Activated T-cell treated with anti-CD3 and anti-CD28 coated beads for 24 hours (primary cell): ENCODE data around the gene MICAL2.

Experiments used
- DNase-seq: peaks from one replicate; pipeline ENCODE4 v3.0.0-alpha.2; 2020; ENCODE audit warnings: low read depth

MICAL2 gene

DNA sequence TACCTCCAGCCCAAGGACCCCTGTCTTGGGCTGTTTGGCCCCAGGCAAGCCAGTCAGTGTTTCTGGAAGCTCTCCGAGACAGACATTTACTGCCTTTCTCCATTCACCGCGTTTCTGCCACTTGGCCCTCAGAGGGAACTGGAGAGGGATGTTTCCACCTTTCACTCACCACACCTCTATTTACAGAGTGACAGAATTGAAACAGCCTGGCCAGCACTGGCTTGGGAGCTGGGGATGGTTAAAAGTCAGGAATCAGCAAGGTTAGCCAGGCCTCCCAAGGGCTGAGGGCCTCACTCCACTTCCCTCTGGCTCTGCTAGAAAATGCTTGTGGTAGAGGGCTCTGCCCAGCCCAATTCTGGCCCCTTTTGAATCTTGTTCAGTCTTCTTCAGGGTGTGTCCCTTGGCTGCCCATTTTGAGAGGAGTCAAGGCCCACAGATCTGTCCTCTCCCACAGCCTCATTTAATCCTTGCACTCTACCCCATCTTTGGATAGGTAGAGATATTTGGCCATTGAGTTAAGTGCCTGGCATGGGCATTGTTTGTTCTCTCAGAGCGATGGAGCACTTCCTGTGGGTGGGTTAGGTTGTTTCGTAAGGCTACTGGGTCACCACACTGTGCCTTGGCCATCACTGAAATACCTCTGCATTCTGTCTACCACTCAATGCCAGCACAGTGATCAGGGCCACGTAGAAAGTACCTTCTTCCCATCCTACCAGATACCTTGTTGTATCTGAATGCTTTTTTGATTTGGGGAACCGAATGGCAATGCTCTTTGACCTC is 119.2 kb downstream of the MICAL2 start:
- DNase-seq, result no peak

DNA sequence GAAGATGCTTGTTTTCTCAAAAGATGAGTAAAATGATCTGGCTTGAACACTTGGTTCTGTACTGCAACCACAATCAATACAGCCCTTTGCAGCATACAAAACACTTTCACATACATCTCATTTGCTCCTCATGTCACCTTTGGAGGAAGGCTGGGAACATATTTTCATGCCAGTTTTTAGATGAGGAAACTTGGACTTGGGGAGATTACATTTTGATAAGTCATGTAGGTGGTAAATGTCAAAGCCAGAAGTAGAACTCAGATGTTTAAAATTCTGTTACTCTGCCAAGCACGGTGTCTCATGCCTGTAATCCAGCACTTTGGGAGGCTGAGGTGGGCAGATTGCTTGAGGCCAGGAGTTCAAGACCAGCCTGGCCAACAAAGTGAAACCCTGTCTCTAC is 121.8 kb downstream of the MICAL2 start:
- no peak for DNase-seq

DNA sequence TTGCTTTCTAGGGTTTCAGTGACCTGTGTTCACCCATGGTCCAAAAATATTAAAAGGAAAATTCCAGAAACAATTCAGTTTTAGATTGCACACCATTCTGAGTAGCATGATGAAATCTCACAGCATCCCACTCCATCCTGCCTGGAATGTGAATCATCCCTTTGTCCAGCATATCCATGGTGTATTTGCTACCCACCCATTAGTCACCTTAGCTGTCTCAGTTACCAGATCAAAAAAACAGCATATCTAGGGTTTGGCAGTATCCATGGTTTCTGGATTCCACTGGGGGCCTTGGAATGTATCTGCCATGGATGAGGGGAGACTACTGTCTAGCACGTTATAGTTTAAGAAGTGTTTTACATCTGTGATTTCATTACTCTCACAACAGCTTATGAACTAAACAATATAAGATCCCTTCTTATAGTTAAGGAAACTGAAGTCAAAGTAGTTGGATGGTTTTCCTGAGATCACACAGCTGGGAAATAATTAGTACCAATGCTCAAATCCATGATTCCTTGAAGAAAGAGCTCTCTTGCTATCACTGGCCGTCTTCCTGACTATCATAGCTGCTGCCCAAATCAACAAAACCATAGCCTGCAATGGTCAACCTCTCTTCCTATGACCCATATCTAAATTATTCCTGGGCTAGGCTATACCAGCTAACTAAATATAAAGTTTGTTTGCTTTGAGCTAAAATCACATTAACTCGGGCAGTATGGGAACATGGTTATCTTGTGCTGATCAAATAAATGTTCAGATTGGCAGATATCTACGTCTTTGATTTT is 122.6 kb downstream of the MICAL2 start:
- DNase-seq, result no peak

DNA sequence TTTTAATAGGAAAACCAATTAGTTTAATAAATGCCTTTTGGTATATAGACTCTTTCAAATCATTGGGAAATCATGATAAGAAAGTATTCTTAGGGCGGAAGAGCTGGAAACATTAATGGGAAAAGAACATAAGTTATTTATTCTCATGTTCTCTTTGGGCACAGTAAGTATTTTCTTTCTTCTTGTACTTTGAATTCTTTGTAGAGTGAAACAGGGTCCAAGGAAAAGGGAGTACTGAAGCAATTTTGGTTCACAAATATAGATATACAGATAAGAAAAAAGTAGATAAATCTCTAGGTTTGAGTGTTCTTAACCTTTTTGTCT is 123.2 kb downstream of the MICAL2 start:
- no peak for DNase-seq

DNA sequence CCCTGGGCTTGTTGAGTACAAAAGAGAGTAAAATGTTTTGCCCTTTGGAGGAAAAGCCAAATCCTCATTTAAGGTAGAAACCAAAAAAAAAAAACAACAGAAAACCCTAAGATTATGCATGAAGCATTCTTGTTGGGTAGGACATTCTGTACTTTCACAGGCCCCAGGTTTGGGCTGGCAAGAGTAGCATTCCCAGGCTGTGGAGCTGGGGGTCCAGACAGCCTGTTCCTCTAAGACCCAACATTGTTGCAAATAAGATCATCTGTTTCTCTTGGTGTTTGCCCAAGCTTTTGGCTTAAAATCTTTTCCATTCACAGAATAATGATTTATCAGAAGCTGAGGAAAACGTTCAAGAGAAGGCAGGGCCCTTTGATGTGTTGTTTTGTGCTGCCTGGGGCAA is 123.8 kb downstream of the MICAL2 start:
- DNase-seq, result no peak

DNA sequence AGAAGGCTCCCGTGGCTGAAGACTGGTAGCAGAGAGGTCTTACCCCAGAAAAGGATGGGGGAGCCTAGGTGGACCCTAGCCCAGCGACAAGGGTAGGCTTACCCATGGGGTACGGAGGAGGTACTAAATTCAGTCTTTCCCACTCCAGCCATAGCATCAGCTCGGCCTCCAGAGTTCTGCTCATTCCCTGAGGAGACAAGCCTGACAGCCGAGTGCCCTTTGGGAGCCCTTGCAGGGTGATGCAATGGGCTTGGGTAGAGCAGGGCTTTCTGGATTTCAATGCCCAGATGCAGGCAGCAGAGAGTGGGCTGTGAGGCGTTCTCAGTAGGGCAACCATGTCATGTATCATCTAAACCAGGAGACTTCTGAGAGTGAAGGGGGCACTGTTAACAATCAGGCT is 124.7 kb downstream of the MICAL2 start:
- DNase-seq, result no peak

DNA sequence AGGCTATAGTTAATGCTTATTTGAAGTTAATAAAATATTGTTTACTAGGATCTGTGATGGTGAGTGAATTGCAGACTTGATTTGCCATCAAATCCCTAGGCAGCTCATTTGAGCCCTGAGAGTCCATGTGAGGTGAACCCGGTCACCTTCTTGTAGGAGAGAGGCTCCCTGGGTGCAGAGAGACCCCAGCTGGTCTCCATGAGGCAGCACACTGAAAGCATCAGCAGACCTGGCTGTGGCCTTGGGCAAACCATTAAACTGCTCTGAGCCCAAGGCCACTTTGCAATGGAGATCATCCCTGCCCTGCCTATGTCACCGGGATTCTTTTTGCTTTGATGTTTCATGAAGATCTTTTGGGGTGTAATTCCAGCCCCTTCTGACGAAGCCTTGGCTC is 125.2 kb downstream of the MICAL2 start:
- DNase-seq, result no peak

DNA sequence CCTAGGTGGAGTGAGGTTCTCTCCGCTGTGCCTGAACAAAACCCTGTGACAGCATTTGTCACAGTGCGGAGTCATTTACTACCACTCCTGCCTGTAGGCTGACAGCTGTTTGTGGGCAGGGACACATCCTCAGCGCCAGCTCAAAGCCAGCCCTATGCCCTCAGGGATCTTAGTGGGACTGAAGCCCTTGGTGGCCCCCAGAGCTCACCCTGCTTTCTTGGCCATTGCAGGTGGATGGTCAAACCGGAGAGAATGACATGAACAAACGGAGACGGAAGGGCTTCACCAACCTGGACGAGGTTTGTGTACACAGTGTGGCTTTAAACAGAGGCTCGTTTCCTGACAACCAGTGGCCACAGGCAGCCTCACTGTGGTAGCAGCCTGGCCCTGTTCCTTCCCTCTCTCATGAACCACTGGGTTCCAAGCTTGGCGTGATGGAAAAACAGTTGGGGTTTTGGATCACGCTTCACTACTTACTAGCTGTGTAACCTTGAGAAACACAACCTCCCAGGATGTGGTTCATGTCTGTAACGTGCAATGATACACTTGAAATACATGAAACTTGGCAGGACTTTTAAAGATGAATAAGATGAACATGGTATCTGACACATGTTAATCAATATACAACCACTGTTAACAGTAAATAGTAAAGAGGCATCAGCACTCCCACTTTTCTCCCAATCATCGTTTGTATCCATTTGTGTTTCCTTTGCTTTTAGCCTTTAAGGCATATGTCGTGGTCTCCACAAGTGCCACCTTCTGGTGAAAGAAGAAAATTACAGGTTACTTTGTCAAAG is 125.8 kb downstream of the MICAL2 start:
- peak; percentile 35 for DNase-seq

DNA sequence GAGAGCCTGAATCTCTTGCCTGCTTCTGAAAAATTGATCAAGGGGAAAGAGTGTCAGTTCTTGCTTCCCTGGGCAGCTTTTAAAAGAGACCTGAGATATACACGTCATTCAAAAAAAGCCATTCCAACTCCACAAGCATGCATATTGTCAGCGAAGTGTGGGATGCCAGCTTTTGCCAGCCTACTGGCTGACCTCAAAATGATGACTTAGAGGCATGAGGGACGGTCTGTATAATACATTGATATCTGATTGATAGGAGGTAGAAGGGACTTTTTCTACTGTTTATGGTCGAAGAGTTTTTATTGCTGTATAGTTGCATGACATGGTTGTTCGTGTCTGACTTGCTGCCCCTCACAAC is 126.3 kb downstream of the MICAL2 start:
- DNase-seq, result no peak

DNA sequence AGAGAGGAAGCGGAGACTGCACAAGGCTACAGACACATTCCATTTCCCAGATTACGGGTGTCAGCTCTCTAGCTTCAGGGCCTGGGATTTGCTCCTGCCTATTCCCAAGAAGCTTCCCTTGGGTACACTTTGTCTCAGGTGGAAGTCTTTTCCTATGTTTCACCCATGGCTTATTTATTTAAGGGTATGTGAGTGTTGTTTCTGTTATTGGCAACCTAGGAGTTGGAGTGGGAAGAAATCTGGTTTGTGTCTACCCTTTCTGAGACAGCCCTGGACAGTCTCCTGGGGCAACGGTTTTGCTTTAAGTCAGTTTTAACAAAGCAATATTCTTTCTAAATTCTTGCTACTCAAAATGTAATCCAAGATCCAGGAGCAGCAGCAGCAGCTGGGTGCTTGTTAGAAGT is 127.0 kb downstream of the MICAL2 start:
- no peak for DNase-seq

DNA sequence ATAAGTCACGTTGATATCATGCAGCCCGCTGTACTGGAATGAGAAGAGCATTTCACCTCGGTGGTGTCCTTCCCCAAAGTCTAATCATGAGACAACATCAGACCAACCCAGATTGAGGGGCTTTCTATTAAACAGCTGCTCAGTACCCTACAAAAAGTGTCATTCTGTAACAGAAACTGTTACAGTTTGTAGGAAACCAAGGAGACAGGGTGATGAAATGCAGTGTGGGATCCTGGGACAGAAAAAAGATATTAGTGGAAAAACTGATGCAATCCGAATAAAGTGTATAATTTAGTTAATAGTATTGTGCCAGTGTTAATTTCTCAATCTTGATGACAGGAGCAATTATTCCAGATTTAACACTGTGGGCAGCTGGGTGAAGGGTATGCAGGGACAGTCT is 128.0 kb downstream of the MICAL2 start:
- DNase-seq, result no peak

DNA sequence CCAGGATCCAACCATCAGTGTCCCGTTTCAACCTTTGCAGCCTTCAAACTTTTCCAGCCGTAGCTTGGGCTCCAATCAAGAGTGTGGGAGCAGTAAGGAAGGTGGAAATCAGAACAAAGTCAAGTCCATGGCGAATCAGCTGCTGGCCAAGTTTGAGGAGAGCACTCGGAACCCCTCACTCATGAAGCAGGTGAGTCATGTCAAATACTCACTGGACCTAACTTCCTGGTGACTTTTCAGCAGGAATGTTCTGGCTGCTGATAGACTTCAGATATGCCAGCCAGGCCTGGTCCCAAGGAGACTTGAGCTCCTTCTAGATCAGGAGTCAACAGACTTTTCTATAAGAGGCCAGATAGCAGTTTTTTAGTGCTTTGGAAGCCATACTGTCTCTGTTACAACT is 129.0 kb downstream of the MICAL2 start:
- DNase-seq, result no peak

DNA sequence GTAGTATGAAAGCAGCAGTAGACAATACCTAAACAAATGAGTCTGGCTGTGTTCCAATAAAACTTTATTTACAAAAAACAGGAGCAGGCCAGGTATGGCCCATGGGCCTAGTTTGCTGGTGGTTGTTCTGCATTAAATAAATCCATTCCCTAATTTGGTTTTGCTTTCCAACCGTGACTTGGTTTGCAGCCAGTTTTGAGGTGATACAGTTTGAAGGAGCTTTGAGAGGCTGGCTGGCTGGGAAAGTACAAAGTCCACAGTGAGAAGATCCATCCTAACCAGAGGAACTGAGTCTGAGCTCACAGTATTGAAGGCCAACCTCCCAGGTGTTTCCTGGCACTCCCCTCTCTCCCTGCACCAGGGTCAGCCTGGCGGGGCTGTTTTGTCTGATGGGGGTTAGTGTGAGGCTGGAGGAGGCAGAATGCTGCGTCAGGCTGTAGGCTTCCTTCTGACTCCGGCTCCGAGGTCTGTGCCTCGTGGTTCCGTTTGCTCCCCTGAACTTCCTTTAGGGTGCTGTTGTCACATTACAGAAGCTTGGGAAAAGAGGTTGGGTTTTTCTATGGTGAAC is 129.5 kb downstream of the MICAL2 start:
- DNase-seq, result no peak

DNA sequence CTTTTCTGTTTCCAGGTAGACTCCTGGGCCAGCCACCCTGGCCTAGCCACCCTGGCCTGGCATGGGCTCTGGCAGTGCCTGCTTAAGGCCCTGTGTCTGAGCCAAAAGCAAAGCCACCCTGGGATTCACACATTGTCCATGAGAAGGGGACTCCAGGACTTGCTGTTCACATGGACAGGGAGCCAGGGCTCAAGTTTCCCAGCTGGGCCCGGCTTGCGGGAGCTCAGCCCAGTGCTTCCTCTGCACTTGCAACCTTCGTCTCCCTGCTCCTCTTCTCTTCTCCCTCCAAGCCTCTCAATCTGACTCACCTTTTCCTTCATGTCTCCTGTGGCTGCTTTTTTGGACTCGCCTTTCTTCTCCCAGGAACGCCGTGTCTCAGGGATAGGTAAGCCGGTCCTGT is 130.3 kb downstream of the MICAL2 start:
- no peak for DNase-seq

DNA sequence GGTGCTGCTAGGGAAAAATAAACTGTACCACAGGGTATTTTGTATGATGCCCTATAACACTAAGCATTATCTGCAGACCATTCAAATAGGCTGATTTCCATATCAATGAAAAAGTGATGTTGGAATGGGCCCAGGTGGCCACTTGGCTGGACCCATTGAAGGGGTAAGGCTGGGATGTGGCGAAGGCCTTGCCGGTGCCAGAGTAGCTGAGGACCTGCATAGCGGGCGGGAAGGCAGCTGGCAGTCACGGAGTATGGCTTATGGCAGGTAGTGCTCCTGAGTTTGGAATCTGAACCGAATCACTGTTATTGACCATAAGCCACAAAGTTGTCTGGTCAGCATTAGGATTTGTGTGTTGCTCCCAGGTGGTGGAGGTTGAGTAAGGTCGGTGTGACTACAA is 131.0 kb downstream of the MICAL2 start:
- no peak for DNase-seq

DNA sequence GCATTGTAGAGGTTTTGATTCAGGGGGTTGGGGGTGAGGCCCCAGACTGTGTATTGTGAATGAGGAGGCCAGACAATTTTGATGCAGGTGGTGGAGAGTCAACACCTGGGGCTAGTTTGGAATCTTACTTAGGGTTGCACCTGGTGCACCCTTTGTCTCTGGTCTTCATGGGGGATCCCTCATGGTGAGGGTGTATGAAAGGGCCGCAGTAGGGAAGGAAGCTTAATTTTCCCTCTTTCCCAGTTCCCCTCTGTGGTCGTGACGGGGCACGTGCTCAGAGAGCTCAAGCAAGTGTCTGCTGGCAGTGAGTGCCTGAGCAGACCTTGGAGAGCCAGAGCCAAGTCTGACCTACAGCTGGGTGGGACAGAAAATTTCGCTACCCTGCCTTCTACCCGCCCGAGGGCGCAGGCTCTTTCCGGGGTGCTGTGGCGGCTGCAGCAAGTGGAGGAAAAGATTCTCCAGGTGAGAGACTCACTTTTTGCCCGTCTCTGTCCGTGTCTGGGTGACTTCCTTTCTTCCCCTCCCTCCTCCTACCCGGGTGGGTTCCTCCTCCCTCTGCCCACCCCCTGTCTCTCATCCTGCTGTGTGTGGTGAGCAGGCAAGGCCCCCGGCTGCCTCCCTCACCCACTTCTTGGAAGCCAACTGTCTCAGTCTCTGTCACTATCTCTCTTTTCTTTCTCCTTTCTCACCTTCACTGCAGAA is 131.7 kb downstream of the MICAL2 start:
- no peak for DNase-seq

DNA sequence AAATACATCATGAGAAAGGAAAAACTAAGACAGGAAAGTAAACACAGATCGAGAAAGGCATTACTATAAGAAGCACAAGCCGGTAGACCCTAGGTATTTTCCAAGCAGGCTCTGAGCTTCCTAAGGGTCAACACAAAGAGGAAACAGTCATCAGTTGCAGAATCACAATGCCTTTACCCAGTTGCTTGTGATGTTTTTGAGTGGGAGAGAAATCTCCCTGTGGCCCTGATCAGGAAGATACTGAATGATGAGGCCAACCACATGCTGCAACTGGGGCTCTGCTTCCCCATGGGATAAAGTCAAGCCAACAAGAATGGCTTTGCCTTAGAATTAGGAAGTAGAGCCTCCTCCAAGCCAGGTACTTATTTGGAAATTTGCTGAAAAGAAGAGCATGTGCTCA is 132.6 kb downstream of the MICAL2 start:
- no peak for DNase-seq

DNA sequence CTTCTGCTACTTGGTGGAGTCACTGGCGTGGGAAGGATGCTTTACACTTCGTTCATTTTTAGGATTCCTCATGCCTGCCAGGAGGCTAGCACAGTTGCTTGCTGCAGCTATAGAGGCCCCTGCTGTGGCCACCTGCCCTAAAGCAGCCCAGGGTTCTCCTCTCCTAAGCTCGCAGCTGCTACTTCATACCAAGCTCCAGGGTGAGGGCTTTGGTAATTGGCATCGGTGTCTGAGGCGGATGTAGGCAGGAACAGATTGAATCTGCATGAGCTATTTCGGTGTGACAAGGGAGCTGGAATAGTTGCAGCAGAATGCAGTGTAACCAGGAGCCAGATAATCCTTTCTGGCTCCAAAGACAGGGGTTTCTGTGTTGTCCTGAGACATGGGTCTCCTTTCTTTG is 133.1 kb downstream of the MICAL2 start:
- no peak for DNase-seq

DNA sequence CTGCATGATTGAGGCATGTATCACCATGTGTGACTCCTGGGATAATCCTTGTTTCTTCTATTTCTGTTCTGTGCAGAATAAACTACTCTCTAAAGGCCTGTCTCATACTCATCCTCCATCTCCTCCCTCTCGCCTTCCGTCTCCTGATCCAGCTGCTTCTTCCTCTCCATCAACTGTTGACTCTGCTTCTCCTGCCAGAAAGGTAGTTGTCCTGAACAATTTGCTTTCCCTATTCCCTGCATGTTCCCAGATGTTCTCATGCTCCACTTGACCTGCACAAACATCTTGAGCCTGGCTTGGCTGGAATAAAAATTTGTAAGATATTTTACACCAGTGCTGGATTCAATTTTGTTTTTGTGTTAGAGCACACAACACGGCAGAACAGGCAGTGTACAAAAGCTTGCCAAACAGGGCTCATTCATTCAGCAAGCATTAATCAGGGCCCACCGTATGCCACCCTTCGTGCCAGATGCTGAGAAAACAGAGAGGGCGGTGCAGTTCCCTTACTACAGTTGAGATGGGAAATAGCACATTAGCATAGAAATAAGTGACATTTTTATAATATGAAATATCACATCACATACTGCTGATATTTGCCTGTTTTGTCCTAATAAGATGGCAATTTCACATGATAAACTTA is 133.6 kb downstream of the MICAL2 start:
- no peak for DNase-seq

DNA sequence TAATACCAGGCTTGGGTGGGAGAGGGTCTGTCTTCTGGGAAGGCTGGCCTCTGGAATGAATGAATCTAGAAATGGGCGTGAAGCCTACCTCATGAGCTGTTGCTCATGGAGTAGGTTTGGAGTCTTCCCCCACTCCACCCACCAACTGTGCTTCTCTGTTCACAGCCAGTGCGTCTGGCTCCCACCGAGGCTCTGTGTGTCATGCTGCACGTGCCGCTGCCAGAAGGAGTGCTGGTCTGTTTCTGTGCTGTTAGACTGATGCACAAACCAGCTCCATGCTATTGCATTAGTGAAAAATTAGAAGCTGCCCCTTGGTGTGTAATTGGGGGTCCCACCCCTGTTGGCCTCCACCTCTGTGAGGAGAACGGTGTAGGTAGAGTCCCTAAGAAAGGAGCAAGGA is 134.7 kb downstream of the MICAL2 start:
- DNase-seq, result no peak

DNA sequence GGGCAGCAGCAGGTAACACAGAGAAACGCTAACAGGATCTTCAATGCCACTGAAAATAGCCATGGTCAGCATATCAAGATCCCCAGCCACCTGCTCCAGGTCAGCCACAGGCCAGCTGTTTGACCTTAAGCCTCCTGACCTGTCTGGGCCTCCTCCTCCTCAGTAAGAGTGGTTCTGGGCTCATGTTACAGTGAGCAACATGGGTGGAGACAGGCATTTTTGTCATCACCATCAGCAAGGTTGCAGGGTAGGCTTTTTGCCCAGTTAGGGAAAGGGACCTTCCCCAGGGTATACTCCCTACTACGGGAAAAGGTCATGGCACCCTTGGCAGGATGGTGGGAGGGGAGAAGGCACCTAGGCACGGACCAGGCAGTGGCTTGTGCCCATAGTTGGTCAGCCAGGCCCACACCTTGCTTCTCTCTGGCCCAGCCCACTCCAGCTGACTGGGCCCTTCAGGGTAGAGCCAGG is 135.2 kb downstream of the MICAL2 start:
- DNase-seq, result no peak

DNA sequence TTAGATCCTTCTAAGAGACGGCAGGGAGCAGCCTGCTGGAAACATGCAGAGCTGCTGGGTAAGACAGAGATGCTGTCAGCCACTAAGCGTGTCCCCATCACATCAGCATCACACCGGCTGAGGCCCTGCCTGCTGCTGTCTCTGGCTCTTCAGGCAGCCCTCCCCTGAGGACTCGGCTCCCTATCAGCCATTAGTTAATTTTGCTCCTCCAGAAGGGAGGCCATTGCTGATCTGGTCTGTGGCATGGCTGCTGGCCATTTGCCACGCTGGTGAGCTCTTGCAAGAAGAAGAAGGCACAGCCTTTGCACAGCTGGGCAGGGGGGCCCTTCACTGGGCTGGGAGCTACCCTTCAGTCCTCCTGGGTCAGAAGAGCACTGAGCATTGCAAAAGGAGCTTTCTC is 135.8 kb downstream of the MICAL2 start:
- no peak for DNase-seq
